Measurements from ENCODE around the gene DTNB.

- no peak for TF ChIP-seq RAD21 (IDR thresholded peaks at IDR 0.05; ENCODE audit: low read depth)
- no peak for TF ChIP-seq ZBTB7A (IDR thresholded peaks at IDR 0.05; ENCODE audit: low read depth)
Measured at GRCh38 chr2:25598332-25598731, 75.0 kb downstream of the DTNB start.
